ENCODE results near the gene ACD.

Gene ACD

DNA sequence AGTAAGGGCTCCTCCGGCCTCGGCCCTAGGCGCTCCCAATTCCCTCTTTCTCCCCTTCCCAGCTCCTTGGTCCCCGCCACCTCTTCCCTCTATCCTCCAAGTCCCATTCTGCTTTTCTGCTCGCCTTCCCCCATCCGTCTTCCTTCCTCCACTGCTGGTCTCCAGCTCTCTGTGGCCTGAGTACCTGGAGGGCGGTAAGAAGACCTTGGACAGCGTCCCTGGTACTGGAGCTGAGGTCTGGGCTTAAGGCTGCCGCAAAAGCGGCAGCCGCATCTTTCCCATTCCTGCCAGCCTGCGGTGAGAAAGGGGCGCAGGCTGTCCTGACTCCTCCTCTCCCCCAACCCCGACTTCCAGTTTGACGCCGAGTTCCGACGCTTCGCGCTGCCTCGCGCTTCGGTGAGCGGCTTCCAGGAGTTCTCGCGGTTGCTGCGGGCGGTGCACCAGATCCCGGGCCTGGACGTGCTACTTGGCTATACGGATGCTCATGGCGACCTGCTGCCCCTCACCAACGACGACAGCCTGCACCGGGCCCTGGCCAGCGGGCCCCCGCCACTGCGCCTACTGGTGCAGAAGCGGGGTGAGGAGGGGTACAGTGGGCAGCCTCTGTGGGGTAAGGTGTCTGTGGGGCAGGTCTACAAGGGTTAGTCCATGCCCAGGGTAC lies 1.2 kb upstream of the ACD start:
- DNase-seq: no peak

DNA sequence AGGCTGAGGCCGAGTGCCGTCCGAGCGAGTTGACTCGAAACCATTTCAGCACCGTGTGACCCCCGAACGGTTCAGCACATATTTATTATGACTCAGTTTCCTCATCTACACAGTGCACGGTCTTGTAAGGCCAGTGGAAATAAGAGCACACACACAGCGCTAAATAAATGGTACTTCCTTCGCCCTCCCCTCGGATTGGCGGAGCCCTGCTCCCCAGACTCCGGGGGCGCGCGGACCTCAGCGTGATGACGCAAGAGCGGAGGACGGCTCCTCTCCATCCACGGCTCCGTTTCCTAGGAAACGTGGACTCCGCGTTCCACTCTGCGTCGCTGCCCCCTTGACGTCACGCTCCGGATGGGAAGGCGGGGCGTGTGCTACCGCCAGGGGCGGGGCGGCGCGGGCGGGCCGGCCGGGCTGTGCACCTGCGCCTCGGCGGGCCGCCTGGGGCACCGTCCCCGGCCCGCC lies 536 bp upstream of the ACD start, which contains the start of gene PARD6A:
Gene PARD6A (plus strand): TSS at position 397 of the 465 bp plus-strand sequence. CDS start 79 bp downstream, outside the sequence.
- DNase-seq: peak; percentile 96

DNA sequence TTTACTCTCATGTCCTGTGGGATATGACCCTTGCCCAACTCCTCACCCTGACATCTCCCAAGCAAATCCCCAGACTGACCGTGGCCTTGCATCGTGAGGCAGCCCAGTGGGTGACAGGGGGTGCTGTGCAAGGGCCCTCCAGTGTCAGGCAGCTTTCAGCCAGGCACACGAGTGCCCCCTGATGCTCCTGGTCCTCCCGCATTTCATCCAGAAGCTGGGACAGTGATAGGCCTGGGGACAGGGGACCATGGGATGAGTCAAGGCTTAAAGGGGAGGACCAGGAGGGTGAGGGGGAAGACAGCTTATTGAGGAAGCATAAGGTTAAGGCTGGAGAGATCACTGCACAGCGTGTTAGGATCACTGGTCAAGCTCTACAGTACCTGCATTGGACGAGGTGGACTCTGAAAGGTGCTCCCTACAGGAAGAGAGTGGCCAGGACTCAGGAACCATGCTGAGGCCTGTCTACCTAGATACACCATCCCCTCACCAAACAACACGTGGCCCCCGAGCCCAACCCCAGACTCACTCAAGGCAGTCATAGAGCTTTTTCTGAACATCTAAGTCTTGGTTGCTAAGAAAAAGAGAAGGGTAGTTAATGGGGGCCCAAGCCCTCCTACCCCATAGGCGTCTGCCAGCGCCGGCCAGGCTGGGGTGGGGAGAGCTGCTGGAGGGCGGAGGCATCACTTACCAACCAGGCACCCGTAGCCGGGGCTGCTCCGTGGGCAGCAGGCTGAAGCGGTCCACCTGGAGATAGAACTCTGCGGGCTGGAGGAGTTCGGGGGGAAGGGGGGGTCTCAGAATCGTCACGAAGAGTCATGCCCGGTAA lies 998 bp downstream of the ACD start:
- DNase-seq: no peak

DNA sequence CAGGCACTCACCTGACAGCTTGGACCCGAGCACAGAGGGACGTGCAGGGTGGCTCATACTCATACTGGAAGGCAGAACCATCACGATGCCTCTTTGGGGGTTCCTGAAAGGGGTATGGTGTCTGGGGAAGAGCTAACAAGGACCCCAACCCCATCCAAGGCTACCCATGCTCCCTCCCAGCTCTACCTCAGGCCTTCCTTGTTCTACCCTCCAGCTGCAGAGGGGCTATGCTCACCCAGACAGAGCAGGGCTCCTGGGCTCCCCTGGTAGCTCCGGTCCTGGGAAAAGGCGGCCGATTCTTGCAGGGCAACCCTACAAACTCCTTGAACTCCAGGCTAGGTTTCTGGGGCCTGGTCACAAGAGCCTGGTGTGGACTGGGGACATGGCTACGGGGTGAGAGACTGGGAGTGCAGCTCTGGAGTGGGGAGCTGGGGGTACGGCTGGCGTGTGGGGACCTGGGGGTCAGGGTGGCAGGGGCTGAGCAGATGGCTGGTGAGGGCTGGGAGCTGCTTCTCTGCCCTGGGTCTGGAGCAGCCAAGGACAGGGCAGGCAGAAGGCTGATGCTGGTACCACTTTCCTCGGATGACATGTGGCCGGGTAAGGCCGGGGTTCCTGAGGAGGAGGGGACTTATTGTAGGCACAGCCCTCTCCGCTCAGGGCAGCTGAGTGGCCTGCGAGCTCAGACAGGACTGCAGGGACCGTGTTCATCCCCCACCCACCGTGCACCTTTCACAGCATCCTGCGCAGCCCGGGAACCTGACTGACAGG lies 2.1 kb downstream of the ACD start:
- DNase-seq: no peak

DNA sequence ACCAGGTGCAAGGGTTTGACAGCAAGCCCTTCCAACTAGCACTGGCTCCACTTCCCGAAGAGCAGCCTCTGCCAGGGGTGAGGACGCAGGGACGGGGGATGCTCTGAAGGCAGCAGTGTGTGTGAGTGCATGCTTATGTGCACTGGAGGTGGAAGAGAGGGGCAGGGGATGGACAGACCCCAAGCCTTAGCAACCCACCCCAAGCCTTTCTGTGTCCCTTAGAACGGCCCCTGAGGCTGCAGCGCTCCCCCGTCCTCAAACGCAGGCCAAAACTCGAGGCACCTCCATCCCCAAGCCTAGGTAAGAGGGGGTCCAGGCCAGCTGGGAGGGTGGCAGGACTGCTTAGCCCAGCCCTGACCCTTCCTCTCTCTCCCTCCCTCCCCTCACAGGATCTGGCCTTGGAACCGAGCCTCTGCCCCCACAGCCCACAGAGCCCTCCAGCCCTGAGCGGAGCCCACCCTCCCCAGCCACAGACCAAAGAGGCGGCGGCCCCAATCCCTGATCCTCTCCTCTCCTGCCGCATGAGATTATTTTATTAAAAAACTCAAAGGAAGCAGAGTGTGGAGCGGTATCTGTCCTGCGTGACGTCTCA lies 2.9 kb downstream of the ACD start:
- DNase-seq: no peak

DNA sequence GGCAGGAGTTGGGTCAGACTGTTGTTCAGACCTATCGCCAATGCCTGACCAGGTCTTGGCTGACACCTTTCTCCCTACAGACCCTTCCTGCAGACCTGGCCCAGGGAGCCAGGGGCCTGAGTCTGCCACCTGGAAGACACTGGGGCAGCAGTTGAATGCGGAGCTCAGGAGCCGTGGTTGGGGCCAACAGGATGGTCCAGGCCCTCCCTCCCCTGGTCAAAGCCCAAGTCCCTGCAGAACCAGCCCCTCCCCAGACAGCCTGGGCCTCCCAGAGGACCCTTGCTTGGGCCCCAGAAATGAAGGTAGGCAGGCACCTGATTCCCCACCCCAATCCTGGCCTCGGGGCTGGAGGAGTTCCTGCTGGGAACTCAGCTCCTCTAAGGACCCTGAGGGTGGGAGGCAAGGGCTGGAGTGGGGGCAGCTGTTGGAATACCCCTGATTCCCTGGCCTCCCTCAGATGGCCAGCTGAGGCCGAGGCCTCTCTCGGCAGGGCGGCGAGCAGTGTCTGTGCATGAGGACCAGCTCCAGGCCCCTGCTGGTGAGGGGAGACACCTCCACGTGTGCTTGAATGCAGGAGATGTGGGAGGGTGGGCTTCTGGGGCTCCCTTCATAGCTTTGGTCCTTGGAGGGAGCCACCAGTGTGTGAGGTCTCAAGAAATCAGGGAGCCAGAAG lies 3.6 kb downstream of the ACD start:
- DNase-seq: no peak

DNA sequence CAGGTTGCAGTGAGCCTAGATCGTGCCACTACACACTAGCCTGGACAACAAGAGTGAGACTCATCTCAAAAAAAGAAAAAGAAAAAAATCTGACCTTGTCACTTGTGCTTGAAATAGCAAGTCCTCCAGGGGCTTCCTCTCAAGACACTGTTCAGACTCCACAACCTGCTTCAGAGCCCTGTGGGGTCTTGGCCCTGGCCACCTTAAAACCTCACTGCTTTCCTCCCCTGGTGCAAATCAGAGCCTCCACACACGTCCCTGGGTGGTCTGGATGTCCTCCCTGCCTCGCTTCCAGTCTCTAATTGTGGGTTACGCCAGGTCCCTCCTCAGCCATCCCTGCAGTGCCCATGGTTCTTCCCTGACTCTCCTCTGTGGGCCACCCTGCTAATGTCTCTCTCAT lies 4.7 kb downstream of the ACD start:
- no peak for DNase-seq

DNA sequence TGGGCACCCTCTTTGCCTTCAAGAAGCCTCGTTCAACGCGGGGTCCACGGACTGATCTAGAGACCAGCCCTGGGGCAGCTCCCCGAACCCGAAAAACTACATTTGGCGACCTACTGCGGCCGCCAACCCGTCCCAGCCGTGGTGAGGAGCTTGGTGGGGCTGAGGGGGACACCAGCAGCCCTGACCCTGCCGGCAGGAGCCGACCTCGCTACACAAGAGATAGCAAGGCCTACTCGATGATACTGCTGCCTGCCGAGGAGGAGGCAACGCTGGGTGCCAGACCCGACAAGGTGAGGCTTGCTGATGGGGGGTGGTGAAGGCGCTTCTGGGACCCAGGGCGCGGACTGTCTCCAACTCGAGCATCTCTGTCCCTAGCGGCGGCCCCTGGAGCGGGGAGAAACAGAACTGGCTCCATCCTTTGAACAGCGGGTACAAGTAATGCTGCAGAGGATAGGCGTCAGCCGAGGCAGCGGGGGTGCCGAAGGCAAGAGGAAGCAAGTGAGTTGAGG lies 5.6 kb downstream of the ACD start:
- DNase-seq: no peak

DNA sequence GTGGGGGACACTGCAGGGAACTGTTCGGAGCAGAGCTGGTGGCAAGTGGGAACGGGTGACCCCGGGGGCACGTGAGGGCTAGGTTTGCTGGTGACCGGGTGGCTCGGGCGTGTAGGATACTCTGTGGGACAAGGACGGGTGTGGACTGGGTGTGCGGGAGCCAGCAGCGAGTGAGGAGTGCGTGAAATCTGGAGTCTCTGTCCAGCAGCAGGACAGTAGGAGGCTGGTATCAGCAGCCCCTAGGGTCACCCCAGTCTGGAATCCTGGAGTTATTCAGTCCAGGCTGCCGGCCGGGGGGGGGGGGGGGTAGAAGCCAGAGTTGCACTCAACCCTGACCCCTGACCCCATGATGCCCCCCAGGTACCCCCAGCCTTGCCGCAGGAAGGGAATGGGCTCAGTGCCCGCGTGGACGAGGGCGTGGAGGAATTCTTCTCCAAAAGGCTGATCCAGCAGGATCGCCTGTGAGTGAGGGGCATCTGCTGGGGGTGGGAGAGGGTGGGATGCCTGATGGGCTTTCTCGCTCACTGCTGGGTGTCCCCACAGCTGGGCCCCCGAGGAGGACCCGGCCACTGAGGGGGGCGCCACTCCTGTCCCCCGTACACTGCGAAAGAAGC lies 6.2 kb downstream of the ACD start:
- DNase-seq: no peak

DNA sequence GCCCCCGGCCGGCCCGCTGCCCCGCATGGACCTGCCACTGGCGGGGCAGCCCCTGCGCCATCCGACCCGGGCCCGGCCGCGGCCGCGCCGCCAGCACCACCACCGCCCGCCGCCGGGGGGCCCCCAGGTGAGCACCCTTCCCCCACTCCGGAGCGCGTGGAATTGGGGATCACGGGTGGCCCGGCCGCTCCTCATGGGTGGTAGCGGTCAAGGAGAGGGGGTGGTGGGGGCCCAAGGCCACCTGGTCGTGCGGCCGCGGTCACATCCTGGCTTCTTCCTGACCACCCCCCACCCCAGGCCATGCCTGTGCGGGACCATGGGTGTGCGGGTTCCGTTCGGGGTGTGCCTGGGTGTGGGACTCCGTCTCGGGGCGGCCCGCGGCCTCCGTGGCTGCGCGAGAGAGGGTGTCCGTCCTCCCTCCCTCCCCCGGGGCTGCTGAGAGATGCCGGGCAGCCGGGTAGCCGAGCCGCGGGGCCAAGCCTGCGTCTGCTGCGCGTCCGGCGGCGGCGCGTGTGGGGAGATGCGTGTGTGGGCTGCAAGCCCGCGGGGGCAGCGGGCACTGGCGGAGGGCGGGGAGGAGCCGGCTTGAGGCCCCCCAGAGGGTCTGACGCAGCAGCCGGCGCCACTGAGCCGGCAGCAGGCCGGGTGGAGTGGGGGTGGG lies 6.8 kb downstream of the ACD start:
- DNase-seq: no peak

DNA sequence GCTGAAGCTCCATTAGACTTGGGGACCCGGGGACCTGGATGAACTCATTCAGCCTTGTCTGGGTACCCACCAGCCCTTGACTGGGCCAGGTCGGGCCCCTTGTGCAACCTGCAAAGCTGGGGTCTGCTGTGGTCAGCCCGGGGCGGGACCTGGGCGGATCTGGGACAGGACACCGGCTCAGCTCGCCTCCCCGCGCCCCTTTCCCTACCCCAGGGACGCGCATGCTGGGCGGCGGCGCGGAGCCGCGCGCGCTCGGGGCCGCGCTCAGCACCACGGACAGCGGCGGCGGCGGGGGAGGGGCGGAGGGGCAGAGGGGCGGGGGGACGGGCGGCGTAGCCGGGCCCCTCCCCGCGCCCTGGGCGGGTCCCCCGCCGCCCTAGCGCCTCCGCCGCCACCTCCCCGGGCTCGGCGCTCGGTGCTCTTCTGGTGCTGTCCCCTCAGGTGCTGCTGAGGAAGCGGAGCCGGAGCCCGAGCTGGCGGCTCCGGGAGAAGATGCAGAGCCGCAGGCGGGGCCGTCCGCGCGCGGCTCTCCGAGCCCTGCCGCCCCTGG lies 7.4 kb downstream of the ACD start:
- no peak for DNase-seq

DNA sequence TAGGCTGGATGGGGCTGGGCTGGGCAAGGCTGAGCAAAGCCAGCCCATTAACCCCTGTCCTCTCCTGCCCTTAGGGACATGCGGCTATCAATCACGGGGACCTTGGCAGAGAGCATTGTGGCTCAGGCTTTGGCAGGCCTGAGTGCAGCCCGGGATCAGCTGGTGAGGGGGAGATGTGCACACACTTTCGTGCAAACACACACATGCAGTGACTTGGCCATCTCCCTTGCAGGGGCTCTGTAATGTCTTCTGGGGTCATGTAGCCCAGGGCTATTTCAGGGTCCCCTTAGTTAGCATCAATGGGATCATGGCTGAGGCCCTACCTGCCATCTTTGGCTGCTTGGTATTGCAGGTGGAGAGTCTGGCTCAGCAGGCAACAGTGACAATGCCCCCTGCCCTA lies 8.2 kb downstream of the ACD start:
- DNase-seq: no peak

DNA sequence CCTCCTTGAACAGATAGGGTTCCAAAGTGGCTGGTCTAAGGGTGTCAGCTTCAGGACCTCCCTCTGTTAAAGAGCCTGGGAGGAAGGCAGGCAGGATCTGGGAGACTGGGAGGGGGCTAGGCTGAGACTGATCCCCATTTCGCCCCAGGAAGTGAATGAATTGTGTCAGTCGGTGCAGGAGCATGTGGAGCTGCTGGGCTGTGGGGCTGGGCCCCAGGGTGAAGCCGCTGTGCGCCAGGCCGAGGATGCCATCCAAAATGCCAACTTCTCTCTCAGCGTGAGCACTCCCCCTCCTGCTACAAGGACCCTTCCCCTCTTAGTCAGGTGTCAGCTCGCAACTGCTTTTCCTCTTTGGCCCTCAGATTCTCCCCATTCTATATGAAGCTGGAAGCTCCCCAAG lies 9.0 kb downstream of the ACD start:
- DNase-seq: no peak

DNA sequence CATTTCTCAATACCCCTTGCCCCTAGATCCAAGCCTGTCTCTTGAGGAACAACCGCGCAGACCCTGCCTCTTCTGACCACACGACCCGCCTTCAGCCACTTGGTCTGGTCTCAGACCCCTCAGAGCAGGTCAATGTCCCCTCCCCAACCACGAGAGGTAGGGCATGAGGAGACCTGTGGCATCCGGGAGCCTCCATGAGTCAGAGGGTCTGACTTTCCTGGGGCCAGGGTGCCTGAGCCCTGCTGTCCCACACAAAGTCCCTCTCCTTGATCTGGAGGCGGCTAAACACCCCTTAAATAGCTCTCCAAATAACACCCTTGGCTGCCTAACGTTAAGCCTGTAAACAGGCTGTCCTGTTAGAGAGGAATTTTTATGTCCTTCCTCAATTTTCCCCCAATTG lies 10.0 kb downstream of the ACD start:
- no peak for DNase-seq

DNA sequence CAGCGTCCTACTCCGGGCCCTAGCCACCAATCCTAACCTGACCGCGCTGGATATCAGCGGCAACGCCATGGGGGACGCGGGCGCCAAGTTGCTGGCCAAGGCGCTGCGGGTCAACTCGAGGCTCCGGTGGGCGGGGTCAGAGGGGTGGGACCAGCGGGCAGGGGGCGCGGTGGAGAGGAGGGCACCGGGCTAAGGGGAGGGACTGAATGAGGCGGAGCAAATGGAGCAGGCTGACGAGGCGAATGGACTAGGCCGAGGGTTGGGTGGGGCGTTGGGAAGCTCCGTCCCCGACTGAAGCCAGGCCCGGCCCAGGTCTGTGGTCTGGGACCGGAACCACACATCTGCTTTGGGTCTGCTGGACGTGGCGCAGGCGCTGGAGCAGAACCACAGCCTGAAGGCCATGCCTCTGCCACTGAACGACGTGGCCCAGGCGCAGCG lies 10.5 kb downstream of the ACD start:
- no peak for DNase-seq

DNA sequence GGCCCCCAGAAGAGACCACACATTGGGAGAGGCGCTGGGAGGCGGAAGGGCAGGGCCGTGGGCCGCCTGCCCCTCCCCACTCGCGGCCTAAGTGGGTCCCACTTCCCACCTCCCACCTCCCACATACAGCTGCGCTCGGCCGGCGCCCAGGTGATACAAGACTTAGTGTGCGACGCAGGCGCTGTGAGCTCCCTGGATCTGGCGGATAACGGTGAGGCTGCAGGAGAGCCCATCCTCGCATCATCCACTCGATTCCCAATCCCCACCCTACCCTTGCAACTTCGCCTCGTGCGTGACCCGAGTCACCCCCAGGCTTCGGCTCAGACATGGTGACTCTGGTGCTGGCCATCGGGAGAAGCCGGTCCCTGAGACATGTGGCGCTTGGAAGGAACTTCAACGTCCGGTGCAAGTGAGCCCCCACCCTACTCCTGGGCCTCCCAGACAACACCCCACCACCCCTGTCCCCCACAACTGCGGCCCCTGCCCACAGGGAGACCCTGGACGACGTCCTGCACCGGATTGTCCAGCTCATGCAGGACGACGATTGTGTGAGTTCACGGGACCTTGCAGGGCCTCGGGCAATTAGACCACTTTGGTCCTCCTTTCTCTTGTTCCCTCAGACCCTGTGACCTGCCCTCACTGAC lies 11.2 kb downstream of the ACD start:
- no peak for DNase-seq

DNA sequence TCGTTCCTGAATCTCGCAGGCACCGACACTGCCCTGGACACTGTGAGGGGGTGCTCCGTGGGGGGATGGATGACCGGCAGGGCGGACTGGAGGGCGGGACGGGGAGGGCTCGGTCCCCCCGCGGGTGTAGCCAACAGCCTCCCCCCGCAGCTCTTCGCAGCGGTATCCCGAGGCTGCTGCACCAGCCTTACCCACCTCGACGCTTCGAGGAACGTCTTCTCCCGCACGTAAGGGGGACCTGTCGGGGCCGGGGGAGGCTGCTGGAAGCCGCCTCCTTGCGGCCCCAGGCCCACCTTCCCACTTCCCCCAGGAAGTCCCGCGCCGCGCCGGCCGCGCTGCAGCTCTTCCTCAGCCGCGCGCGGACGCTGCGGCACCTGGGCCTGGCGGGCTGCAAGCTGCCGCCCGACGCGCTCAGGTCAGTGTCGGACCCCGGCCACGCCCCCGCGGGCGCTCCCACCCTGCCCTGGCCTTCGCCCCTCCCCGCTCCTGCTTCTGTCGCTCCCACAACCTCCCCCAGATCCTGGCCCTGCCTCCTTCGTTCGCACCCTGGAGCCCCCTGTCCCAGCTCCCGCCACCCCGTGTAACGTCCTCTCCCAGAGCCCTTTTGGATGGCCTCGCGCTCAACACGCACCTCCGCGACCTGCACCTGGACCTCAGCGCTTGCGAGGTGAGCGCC lies 11.8 kb downstream of the ACD start:
- DNase-seq: no peak

DNA sequence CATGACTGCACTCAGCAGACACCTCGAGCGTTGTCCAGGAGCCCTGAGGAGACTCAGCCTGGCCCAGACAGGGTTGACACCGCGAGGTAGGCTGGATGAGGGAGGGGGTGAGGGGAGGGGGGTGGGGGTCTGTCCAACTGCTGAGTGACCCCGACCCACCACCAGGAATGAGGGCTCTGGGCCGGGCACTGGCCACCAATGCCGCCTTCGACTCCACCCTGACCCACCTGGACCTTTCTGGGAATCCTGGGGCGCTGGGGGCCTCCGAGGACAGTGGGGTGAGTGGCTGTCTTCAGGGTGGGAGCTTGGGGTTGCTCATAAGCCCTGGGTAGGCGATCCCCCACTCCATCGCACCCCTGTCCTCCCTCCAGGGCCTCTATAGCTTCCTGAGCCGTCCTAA lies 12.4 kb downstream of the ACD start:
- DNase-seq: no peak

DNA sequence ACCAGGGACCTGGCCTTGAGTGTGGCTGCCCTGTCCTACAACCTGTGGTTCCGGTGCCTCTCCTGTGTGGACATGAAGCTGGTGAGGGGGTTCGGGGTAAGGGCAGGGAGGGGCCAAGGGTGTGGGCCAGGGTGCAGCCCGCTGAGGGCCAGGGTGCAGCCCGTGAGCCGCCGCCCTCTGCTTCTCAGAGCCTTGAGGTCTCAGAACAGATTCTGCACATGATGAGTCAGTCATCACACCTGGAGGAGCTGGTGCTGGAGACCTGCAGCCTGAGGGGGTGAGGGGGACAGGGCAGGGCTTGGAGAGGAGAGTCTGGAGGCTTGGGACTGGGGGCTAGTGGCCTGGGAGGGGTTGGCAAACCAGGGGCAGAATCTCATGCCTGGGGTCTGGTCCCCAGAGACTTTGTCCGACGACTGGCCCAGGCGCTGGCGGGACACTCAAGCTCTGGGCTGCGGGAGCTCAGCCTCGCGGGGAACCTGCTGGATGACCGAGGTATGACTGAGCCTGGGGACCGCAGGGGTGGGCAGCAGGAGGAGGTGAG lies 12.9 kb downstream of the ACD start:
- no peak for DNase-seq

Measured in suppressor macrophage treated with lipopolysaccharide for 4 hours (primary cell).